Activated B cell treated with CpG ODN at 0.5 μM for 24 hours (primary cell): ENCODE data around the gene VTI1A. TPM values are rescaled to one million over a fixed set of nuclear protein-coding genes. Genes with fewer than 3 reads are reported as not detected.

Experiments
- ATAC-seq: fragments of 200-7000 bp; cut with Tn5 transposase; one replicate; pipeline ENCODE4 v1.10.0; 2021; ENCODE audit warnings: low read depth, mild to moderate bottlenecking, moderate library complexity
- CTCF ChIA-PET: fragments of 350-600 bp; sonication (Branson Sonifier 250); formaldehyde crosslinking; loops from one replicate; lab custom pipeline; 2021; ENCODE audit warnings: antibody characterized with exemption; lab: Charles Lee
- POLR2A ChIA-PET: fragments of 350-600 bp; sonication (Branson Sonifier 250); formaldehyde crosslinking; loops from one replicate; lab custom pipeline; 2021; ENCODE audit warnings: antibody characterized with exemption; lab: Charles Lee
- DNase-seq: peaks from one replicate; pipeline ENCODE4 v3.0.0; 2022
- H3K27ac Mint-ChIP-seq: one replicate; pipeline ENCODE4 v1.8.0; 2020; ENCODE audit warnings: mixed read lengths
- H3K27me3 Mint-ChIP-seq: one replicate; pipeline ENCODE4 v1.8.0; 2021; ENCODE audit warnings: mixed read lengths
- H3K36me3 Mint-ChIP-seq: one replicate; pipeline ENCODE4 v1.8.0; 2021; ENCODE audit warnings: low read depth, mixed read lengths
- H3K4me1 Mint-ChIP-seq: one replicate; pipeline ENCODE4 v1.8.0; 2021; ENCODE audit warnings: mixed read lengths
- H3K4me3 Mint-ChIP-seq: one replicate; pipeline ENCODE4 v1.8.0; 2020; ENCODE audit warnings: mild to moderate bottlenecking, mixed read lengths
- H3K9me3 Mint-ChIP-seq: one replicate; pipeline ENCODE4 v1.8.0; 2020; ENCODE audit warnings: mixed read lengths
- intact Hi-C: fragments of 100-400 bp; cut with micrococcal nuclease; formaldehyde crosslinking; loops from one replicate; pipeline ENCODE4 v1.15.1; 2024
- total RNA-seq: library from RNA; stranded (reverse); gene quantifications from 2 replicates; pipeline ENCODE4 v1.2.3, GENCODE V29; 2022
- TF ChIP-seq, protein P1 (sequence below): fragments of 200-600 bp; IDR thresholded peaks from one replicate; pipeline ENCODE4 v1.8.0; 2022; ENCODE audit warnings: antibody characterized with exemption, mild to moderate bottlenecking

VTI1A gene
- total RNA-seq, 1 donor from 2014 or later = 74.0 TPM

DNA sequence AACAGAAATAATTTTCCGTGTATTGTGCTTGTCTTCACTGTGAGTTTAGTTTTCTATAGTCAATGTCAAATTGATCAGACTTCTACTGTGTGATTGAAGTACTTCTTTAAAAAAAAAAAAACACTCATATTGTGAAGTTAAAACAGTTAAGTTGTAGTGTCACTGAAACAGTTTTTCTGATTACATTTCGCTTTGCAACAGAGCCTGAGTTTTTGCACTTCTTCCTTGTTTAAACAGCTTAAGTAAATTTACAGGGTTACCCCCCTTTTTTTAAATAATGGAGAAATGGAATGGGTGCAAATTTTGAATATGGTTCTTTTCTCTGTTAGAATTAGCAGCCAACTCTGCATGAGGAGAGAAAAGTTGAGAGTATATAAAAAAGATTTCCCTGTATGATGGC lies 117.3 kb downstream of the VTI1A start:
- peaks cover 1% of the 10 kb centered on the region for H3K4me1 Mint-ChIP-seq
- ChIA-PET POLR2A (no interaction called here), CTCF (interaction anchor here (0.5 kb wide), 1 partner anchor 24 kb away, joined by 4 read pairs; no protein-coding TSS in a partner anchor)
- H3K4me3 Mint-ChIP-seq = no peak overlapping the region
- H3K27me3 Mint-ChIP-seq = no peaks in the 10 kb centered on the region
- no peaks in the 10 kb centered on the region for H3K9me3 Mint-ChIP-seq
- H3K36me3 Mint-ChIP-seq = peaks cover 2% of the 10 kb centered on the region
- no peak for DNase-seq
- no peak overlapping the region for H3K27ac Mint-ChIP-seq
- ATAC-seq = no peak
- intact Hi-C loops = loop anchor here (10.0 kb wide), 1 partner anchor 560 kb away; no protein-coding TSS in a partner anchor
- TF ChIP-seq, protein P1, sequence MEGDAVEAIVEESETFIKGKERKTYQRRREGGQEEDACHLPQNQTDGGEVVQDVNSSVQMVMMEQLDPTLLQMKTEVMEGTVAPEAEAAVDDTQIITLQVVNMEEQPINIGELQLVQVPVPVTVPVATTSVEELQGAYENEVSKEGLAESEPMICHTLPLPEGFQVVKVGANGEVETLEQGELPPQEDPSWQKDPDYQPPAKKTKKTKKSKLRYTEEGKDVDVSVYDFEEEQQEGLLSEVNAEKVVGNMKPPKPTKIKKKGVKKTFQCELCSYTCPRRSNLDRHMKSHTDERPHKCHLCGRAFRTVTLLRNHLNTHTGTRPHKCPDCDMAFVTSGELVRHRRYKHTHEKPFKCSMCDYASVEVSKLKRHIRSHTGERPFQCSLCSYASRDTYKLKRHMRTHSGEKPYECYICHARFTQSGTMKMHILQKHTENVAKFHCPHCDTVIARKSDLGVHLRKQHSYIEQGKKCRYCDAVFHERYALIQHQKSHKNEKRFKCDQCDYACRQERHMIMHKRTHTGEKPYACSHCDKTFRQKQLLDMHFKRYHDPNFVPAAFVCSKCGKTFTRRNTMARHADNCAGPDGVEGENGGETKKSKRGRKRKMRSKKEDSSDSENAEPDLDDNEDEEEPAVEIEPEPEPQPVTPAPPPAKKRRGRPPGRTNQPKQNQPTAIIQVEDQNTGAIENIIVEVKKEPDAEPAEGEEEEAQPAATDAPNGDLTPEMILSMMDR = no peak

DNA sequence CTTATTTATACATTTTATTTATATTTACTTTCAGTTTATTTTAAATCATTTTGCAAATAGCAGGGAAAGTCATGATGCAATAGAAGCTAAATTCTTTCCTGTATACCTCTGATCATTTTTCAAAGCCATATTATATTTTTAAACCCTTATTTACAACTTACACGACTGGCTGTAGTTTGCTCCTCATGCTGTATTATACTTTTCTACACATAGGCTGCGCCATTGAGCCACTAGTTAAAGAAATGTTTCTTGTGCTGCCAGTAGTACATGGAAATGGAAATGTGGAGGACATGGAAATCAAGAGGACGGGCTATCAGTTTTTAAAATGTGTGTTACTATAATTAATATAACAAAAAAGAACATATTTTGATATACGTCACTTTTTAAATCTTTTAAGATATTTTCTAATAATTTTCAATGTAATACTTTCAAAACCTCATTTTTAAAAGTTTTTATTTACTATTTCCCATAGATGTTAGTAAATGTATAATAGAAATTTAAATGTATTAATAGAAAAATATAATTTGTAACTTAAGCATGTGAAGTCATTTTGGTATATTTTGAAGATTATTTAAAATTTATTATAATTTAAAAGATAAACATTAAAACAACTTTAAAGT lies 118.5 kb downstream of the VTI1A start:
- DNase-seq (no peak), ATAC-seq (no peak)
- Mint-ChIP-seq H3K9me3 (no peaks in the 10 kb centered on the region), H3K36me3 (peaks cover 2% of the 10 kb centered on the region), H3K27me3 (no peaks in the 10 kb centered on the region), H3K4me3 (no peak overlapping the region), H3K27ac (no peak overlapping the region), H3K4me1 (peaks cover 1% of the 10 kb centered on the region)
- ChIA-PET POLR2A (no interaction called here), CTCF (no interaction called here)
- TF ChIP-seq, protein P1 = no peak
- intact Hi-C loops = loop anchor here (5.0 to 10.0 kb wide), 2 partner anchors 559 to 822 kb away; no protein-coding TSS in a partner anchor

DNA sequence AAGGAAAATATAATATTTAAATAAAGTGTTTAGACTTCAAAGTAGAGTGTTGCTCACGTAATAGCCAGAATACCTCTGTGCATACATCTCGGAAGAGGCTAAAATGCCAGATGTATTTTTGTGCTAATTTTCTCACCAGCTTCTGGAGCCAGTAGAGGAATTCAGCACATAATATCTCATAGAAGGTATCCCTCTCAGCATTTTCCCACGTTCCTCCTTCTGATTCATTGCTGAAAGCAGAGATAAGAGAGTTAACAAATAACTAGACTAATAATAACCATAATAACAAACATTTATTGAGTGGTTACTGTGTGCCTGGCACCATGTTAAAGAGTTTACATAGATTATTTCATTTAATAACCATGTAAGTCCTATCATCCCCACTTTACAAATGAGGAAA lies 123.6 kb downstream of the VTI1A start:
- TF ChIP-seq, protein P1 = no peak
- H3K36me3 Mint-ChIP-seq = peaks cover 11% of the 10 kb centered on the region
- no peak overlapping the region for H3K27ac Mint-ChIP-seq
- CTCF ChIA-PET = no interaction called here
- POLR2A ChIA-PET = no interaction called here
- ATAC-seq = no peak
- H3K27me3 Mint-ChIP-seq = no peaks in the 10 kb centered on the region
- DNase-seq = no peak
- no peak overlapping the region for H3K4me3 Mint-ChIP-seq
- peaks cover 1% of the 10 kb centered on the region for H3K4me1 Mint-ChIP-seq
- H3K9me3 Mint-ChIP-seq = no peaks in the 10 kb centered on the region
- intact Hi-C loops = no loop called here

DNA sequence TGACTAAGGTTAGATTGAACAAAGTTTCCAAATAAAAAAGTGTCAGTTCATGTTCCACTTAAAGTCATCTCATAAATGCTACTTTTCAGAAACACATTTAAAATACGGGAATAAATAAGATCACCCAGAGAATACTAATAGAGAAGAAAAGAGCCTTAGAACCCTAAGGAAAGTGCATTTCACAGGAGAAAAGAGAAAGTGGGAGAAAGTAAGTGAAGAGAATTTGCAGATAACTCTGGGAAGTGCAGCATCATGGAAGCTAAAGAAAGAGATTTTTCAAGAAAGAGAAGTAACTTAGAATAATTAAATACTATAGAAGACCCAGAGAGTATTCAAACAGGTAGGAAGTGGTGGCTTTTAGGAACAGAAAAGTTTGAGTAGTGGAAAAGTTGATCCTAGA lies 132.6 kb downstream of the VTI1A start:
- Mint-ChIP-seq H3K4me1 (no peaks in the 10 kb centered on the region), H3K27me3 (no peaks in the 10 kb centered on the region), H3K4me3 (no peak overlapping the region), H3K27ac (no peak overlapping the region), H3K9me3 (no peaks in the 10 kb centered on the region), H3K36me3 (peaks cover 24% of the 10 kb centered on the region)
- no peak for DNase-seq
- intact Hi-C loops = no loop called here
- ChIA-PET POLR2A (no interaction called here), CTCF (no interaction called here)
- no peak for ATAC-seq
- TF ChIP-seq, protein P1 = no peak

DNA sequence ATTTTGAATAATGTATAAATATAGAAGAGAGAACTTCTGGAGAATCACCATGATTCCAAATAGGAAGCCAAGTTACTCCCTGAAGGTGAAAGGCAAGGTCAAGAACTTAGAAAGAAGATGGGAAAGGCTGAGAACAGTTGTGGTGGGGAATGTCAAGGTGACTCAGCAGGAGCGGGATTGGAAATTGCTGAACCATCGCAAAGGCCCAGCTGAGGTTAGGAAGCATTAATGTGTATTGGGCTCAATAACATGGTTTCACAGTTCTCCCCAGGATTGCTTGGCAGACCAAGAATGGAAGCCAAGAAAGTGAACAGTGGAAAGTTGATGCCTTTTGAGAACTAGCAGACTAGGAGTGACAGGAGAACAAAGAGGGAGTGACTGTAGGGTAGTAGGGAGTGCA lies 133.3 kb downstream of the VTI1A start:
- Mint-ChIP-seq H3K9me3 (no peaks in the 10 kb centered on the region), H3K27me3 (no peaks in the 10 kb centered on the region), H3K27ac (no peak overlapping the region), H3K36me3 (peaks cover 29% of the 10 kb centered on the region), H3K4me1 (no peaks in the 10 kb centered on the region), H3K4me3 (no peak overlapping the region)
- DNase-seq (no peak), ATAC-seq (no peak)
- intact Hi-C loops = no loop called here
- CTCF ChIA-PET = no interaction called here
- POLR2A ChIA-PET = no interaction called here
- TF ChIP-seq, protein P1 = no peak
